Calu3 (cell line): ENCODE measurements around the gene CSNK2A3. TPM values are rescaled to one million over a fixed set of nuclear protein-coding genes. Genes with fewer than 3 reads are reported as not detected.

Experiments
- BruUV-seq: library from RNA; stranded (reverse); fragments of 400-500 nt; replicated peaks from 2 replicates; lab custom pipeline; 2021; lab: Mats Ljungman, UMichigan
- CTCF ChIA-PET: fragments of 300-600 bp; sonication (Branson Sonifier 250); formaldehyde crosslinking; loops from one replicate; lab custom pipeline; 2022; ENCODE audit warnings: antibody characterized with exemption; lab: Charles Lee
- DNase-seq: peaks from one replicate; pipeline ENCODE4 v3.0.0; 2022
- H3K27ac Mint-ChIP-seq: one replicate; pipeline ENCODE4 v1.8.0; 2022; ENCODE audit warnings: mixed read lengths; ENCODE audit not compliant: unreplicated experiment
- H3K27me3 Mint-ChIP-seq: one replicate; pipeline ENCODE4 v1.8.0; 2022; ENCODE audit warnings: mixed read lengths; ENCODE audit not compliant: unreplicated experiment
- H3K36me3 Mint-ChIP-seq: one replicate; pipeline ENCODE4 v1.8.0; 2022; ENCODE audit warnings: mild to moderate bottlenecking, moderate library complexity, mixed read lengths; ENCODE audit not compliant: insufficient read depth, unreplicated experiment
- H3K4me1 Mint-ChIP-seq: one replicate; pipeline ENCODE4 v1.8.0; 2022; ENCODE audit warnings: mild to moderate bottlenecking, low read depth, mixed read lengths; ENCODE audit not compliant: unreplicated experiment
- H3K4me3 Mint-ChIP-seq: one replicate; pipeline ENCODE4 v1.8.0; 2022; ENCODE audit warnings: mild to moderate bottlenecking, low read depth, moderate library complexity, mixed read lengths; ENCODE audit not compliant: unreplicated experiment
- H3K9me3 Mint-ChIP-seq: one replicate; pipeline ENCODE4 v1.8.0; 2022; ENCODE audit warnings: low read depth, mixed read lengths; ENCODE audit not compliant: unreplicated experiment
- intact Hi-C: fragments of 100-400 bp; cut with micrococcal nuclease; formaldehyde crosslinking; loops from one replicate; pipeline ENCODE4 v1.10.0; 2022; ENCODE audit not compliant: unreplicated experiment
- total RNA-seq: library from RNA; stranded (reverse); gene quantifications from 2 replicates; pipeline ENCODE4 v1.2.3, GENCODE V29; 2022
- TF ChIP-seq, protein P1 (sequence below): fragments of 200-600 bp; IDR thresholded peaks from one replicate; pipeline ENCODE4 v1.8.0; 2022; ENCODE audit warnings: antibody characterized with exemption; ENCODE audit not compliant: unreplicated experiment

Gene CSNK2A3
- total RNA-seq, 1 experiment from 2014 or later: 1.1 TPM

DNA sequence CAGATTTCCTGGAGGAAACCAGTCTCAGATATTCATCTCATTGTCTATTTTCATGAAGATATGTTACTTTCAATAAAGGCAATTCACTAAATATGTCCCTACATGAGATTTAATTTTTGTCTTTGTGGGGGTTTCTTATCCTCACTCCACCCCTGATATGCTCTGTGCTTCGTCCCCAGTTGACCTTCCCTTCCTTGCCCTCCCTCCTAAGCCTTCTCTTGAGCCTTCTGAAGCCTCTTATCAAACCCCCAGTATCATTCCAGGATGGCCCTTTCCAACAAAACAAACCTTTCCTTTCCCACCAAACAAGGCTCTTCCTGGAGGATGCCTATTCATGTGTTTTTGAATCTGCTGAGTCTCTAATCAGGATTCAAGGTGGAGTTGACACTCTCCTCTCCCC, 44.8 kb downstream of the CSNK2A3 start:
- H3K4me3 Mint-ChIP-seq: no peak overlapping the region
- H3K27ac Mint-ChIP-seq: no peak overlapping the region
- BruUV-seq: no TSS peak
- DNase-seq: no peak
- CTCF ChIA-PET: no interaction called here
- TF ChIP-seq, protein P1, sequence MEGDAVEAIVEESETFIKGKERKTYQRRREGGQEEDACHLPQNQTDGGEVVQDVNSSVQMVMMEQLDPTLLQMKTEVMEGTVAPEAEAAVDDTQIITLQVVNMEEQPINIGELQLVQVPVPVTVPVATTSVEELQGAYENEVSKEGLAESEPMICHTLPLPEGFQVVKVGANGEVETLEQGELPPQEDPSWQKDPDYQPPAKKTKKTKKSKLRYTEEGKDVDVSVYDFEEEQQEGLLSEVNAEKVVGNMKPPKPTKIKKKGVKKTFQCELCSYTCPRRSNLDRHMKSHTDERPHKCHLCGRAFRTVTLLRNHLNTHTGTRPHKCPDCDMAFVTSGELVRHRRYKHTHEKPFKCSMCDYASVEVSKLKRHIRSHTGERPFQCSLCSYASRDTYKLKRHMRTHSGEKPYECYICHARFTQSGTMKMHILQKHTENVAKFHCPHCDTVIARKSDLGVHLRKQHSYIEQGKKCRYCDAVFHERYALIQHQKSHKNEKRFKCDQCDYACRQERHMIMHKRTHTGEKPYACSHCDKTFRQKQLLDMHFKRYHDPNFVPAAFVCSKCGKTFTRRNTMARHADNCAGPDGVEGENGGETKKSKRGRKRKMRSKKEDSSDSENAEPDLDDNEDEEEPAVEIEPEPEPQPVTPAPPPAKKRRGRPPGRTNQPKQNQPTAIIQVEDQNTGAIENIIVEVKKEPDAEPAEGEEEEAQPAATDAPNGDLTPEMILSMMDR: no peak
- H3K4me1 Mint-ChIP-seq: no peaks in the 10 kb centered on the region
- no peaks in the 10 kb centered on the region for H3K27me3 Mint-ChIP-seq
- intact Hi-C loops: no loop called here
- no peaks in the 10 kb centered on the region for H3K9me3 Mint-ChIP-seq
- no peaks in the 10 kb centered on the region for H3K36me3 Mint-ChIP-seq

DNA sequence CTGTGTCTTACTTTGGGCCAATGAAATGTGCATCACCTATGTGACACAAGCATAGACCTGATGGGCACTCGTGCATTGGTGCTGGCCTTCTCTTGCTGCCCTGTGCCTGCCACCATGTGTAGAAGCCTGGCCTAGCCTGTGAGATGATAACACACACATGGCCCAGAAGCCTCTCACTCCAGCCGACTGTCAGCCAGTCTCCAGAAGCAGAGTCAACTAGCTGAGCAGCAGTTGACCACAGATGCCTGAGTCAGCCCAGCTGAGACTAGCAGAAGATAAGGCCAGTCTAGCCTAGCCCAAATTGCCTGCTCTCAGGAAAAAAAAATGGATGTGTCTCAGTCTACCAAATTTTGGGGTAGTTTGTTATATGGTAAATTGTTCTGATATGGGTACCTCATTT, 46.2 kb downstream of the CSNK2A3 start:
- Mint-ChIP-seq H3K4me3 (no peak overlapping the region), H3K36me3 (no peaks in the 10 kb centered on the region), H3K27ac (no peak overlapping the region), H3K9me3 (no peaks in the 10 kb centered on the region), H3K4me1 (no peaks in the 10 kb centered on the region), H3K27me3 (no peaks in the 10 kb centered on the region)
- no TSS peak for BruUV-seq
- TF ChIP-seq, protein P1: no peak
- CTCF ChIA-PET: no interaction called here
- DNase-seq: no peak
- intact Hi-C loops: no loop called here

DNA sequence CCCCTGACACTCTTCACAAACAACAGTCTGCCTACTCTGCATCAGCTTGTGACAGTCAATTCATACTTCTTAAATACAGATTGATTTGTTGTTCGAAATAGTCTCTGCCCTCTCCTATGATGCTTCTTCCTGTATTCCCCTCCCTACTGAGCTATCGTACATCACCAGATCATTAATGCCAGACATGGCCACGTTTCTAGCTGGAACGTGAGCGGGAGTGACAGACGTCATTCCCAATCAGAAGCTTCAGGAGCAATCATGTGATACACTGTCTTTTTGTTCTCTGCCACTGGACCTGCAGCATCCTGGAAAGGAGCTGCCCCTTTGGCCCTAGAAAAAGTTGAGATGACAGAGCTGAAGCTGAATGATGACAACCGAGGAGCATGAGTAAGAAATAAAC, 48.5 kb downstream of the CSNK2A3 start:
- Mint-ChIP-seq H3K4me1 (no peaks in the 10 kb centered on the region), H3K9me3 (no peaks in the 10 kb centered on the region), H3K4me3 (no peak overlapping the region), H3K27ac (no peak overlapping the region), H3K36me3 (no peaks in the 10 kb centered on the region), H3K27me3 (no peaks in the 10 kb centered on the region)
- TF ChIP-seq, protein P1: no peak
- intact Hi-C loops: no loop called here
- DNase-seq: no peak
- BruUV-seq: no TSS peak
- CTCF ChIA-PET: no interaction called here

DNA sequence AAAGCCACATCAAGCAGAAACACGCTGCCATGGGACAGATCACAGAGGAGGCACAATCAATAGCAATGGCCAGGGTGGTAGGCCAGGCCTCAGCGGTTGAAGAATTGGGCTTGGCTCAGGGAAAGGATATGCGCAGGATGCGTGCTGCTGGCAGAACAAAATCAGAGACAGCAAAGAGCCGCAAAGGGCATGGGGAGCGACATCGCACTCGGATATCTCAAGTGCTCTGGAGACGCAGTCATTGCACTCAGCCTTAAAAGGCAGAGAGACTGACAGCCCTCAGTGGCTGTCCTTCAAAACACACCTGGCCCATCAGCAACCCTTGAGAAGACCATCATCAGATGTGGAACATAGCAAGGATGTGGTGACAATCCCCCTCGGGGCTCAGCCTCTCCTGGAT, 50.5 kb downstream of the CSNK2A3 start:
- Mint-ChIP-seq H3K9me3 (no peaks in the 10 kb centered on the region), H3K27ac (no peak overlapping the region), H3K36me3 (no peaks in the 10 kb centered on the region), H3K27me3 (no peaks in the 10 kb centered on the region), H3K4me3 (no peak overlapping the region), H3K4me1 (no peaks in the 10 kb centered on the region)
- DNase-seq: no peak
- BruUV-seq: no TSS peak
- TF ChIP-seq, protein P1: no peak
- intact Hi-C loops: no loop called here
- CTCF ChIA-PET: no interaction called here
